K562 (cell line): ENCODE data around the gene TBC1D5.

Source experiments
- FOXJ3 ChIP-seq: sonication (generic); formaldehyde crosslinking; IDR thresholded peaks from 2 replicates; pipeline ENCODE4 v1.4.0; 2020; ENCODE audit warnings: mild to moderate bottlenecking, missing genetic modification reagents
- GTF2F1 ChIP-seq: IDR thresholded peaks from 2 replicates; pipeline ENCODE4 v1.6.1; 2011; ENCODE audit warnings: low read depth, low read length, improper control_type of control experiment
- HBP1 ChIP-seq: fragments of 450-650 bp; formaldehyde crosslinking; IDR thresholded peaks from 2 replicates; pipeline ENCODE4 v1.4.0; 2022; ENCODE audit warnings: missing genetic modification characterization
- POLR2AphosphoS5 ChIP-seq: IDR thresholded peaks from 2 replicates; pipeline ENCODE4 v1.6.1; 2011; ENCODE audit warnings: mild to moderate bottlenecking, low read depth, low read length, moderate library complexity; ENCODE audit not compliant: control insufficient read depth, insufficient read depth
- SMAD4 ChIP-seq: fragments of 250-450 bp; sonication (Bioruptor Pico); conservative IDR thresholded peaks from 2 replicates; pipeline ENCODE4 v1.8.0; 2021; ENCODE audit warnings: inconsistent platforms, mild to moderate bottlenecking, moderate library complexity
- TCF7L2 ChIP-seq: fragments of 150-350 bp; IDR thresholded peaks from 2 replicates; pipeline ENCODE4 v1.6.1; 2016; ENCODE audit warnings: low read depth, mild to moderate bottlenecking, low read length, moderate library complexity
- ZHX1 ChIP-seq: fragments of 150-350 bp; conservative IDR thresholded peaks from 2 replicates; pipeline ENCODE4 v1.6.1; 2014; ENCODE audit warnings: low read length
- ZNF217 ChIP-seq: sonication (generic); formaldehyde crosslinking; IDR thresholded peaks from 2 replicates; pipeline ENCODE4 v1.8.0; 2022; ENCODE audit warnings: mild to moderate bottlenecking, missing genetic modification reagents
- ZNF224 ChIP-seq: sonication (generic); formaldehyde crosslinking; IDR thresholded peaks from 2 replicates; pipeline ENCODE4 v1.8.0; 2022; ENCODE audit warnings: mild to moderate bottlenecking, missing genetic modification reagents
- ZNF277 ChIP-seq: fragments of 250-450 bp; sonication (Bioruptor Pico); IDR thresholded peaks from 2 replicates; pipeline ENCODE4 v1.8.0; 2022; ENCODE audit warnings: inconsistent platforms, mild to moderate bottlenecking, moderate library complexity, borderline replicate concordance

GRCh38 chr3:17656264-17656663 lies 86.2 kb downstream of the TBC1D5 start:
- TF ChIP-seq GTF2F1 (no peak), ZNF277 (CRISPR knock-in tag) (no peak), FOXJ3 (CRISPR knock-in tag) (no peak), POLR2AphosphoS5 (no peak), ZNF217 (CRISPR knock-in tag) (no peak), TCF7L2 (no peak), ZNF224 (CRISPR knock-in tag) (no peak), HBP1 (no peak), ZHX1 (no peak), SMAD4 (no peak)
